ENCODE results near the gene MOSPD3. TPM values are rescaled to one million over a fixed set of nuclear protein-coding genes. Genes with fewer than 3 reads are reported as not detected.

MOSPD3 gene
- total and polyA plus RNA-seq, 2 of the 13 experiments (the other 11 are each of a cell fraction or from before 2014, with no cell fraction given): 7.6 to 8.8 TPM

- no peak for TF ChIP-seq E2F1 (CRISPR knock-in tag; IDR thresholded peaks at IDR 0.05)
- TF ChIP-seq KLF13 (CRISPR knock-in tag; IDR thresholded peaks at IDR 0.05): no peak
- peak; percentile 32; the same call in 1 of the 2 replicates for TF ChIP-seq HMG20A (CRISPR knock-in tag; IDR thresholded peaks at IDR 0.05; ENCODE audit: borderline replicate concordance)
- TF ChIP-seq, protein P1, sequence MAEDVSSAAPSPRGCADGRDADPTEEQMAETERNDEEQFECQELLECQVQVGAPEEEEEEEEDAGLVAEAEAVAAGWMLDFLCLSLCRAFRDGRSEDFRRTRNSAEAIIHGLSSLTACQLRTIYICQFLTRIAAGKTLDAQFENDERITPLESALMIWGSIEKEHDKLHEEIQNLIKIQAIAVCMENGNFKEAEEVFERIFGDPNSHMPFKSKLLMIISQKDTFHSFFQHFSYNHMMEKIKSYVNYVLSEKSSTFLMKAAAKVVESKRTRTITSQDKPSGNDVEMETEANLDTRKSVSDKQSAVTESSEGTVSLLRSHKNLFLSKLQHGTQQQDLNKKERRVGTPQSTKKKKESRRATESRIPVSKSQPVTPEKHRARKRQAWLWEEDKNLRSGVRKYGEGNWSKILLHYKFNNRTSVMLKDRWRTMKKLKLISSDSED (CRISPR knock-in tag; IDR thresholded peaks at IDR 0.05): no peak
- peak; percentile 93; the same call in 1 of the 2 replicates for TF ChIP-seq ZNF446 (CRISPR knock-in tag; IDR thresholded peaks at IDR 0.05)
- peak; percentile 70 for TF ChIP-seq BHLHE40 (IDR thresholded peaks at IDR 0.05; ENCODE audit: low read length)
- no peak for TF ChIP-seq KMT2B (CRISPR knock-in tag; IDR thresholded peaks at IDR 0.05)
- TF ChIP-seq BORCS8-MEF2B (CRISPR knock-in tag; IDR thresholded peaks at IDR 0.05): peak; percentile 87
- TF ChIP-seq ZEB1 (IDR thresholded peaks at IDR 0.05; ENCODE audit: insufficient replicate concordance, low read depth): no peak
- TF ChIP-seq MTF1 (CRISPR knock-in tag; IDR thresholded peaks at IDR 0.05): 0 out of 2 replicates have a peak, but pooled peaks have one; percentile 42
- TF ChIP-seq ZNF460 (CRISPR knock-in tag; IDR thresholded peaks at IDR 0.05; ENCODE audit: borderline replicate concordance): peak; percentile 50; the same call in 1 of the 2 replicates
- peak; percentile 28 for TF ChIP-seq MED8 (CRISPR knock-in tag; IDR thresholded peaks at IDR 0.05; ENCODE audit: insufficient replicate concordance)
- TF ChIP-seq ZNF101 (CRISPR knock-in tag; IDR thresholded peaks at IDR 0.05; ENCODE audit: borderline replicate concordance, low read depth): peak; percentile 29; the same call in 1 of the 2 replicates
- TF ChIP-seq ZNF547 (CRISPR knock-in tag; IDR thresholded peaks at IDR 0.05): no peak
- 0 out of 2 replicates have a peak, but pooled peaks have one; percentile 36 for TF ChIP-seq ZNF20 (CRISPR knock-in tag; IDR thresholded peaks at IDR 0.05)
- TF ChIP-seq TEF (CRISPR knock-in tag; IDR thresholded peaks at IDR 0.05): no peak
- no peak for TF ChIP-seq CBX1 (IDR thresholded peaks at IDR 0.05; ENCODE audit: low read depth)
- TF ChIP-seq CENPBD1 (CRISPR knock-in tag; IDR thresholded peaks at IDR 0.05; ENCODE audit: borderline replicate concordance, low read depth): peak; percentile 60; the same call in 1 of the 2 replicates
- peak; percentile 81 for TF ChIP-seq ZNF724P (CRISPR knock-in tag; IDR thresholded peaks at IDR 0.05; ENCODE audit: borderline replicate concordance)
- TF ChIP-seq ZNF143 (CRISPR knock-in tag; IDR thresholded peaks at IDR 0.05): peak; percentile 60; the same call in 1 of the 2 replicates
- peak; percentile 96 for TF ChIP-seq PATZ1 (CRISPR knock-in tag; IDR thresholded peaks at IDR 0.05)
- TF ChIP-seq ZNF468 (CRISPR knock-in tag; IDR thresholded peaks at IDR 0.05): no peak
- no peak for TF ChIP-seq FOXP1 (IDR thresholded peaks at IDR 0.05)
- TF ChIP-seq FOXP1 (CRISPR knock-in tag; IDR thresholded peaks at IDR 0.05): peak; percentile 41; the same call in 1 of the 2 replicates
Observed at GRCh38 chr7:100568176-100568895, 44.0 kb upstream of the MOSPD3 start (continued).
